ENCODE measurements around the gene SLC13A3.

GRCh38 chr20:46576774-46577395, 74.4 kb downstream of the SLC13A3 start:
- TF ChIP-seq CTCF (IDR thresholded peaks at IDR 0.05; ENCODE audit: extremely low read depth in 1 of 2, insufficient read depth in 1 of 2, low read depth in 1 of 2, low read length in 2 of 2) (no peak), MYC (IDR thresholded peaks at IDR 0.05; ENCODE audit: low read depth, low read length) (no peak), GATA2 (IDR thresholded peaks at IDR 0.05; ENCODE audit: insufficient read depth, insufficient read length, low read depth, low read length) (no peak), POLR2AphosphoS5 (IDR thresholded peaks at IDR 0.05; ENCODE audit: insufficient read depth, low read depth, low read length) (no peak)
